Liver (tissue), 9 donors: Measurements from ENCODE around the gene SSNA1. TPM values are rescaled to one million over a fixed set of nuclear protein-coding genes. Genes with fewer than 3 reads are reported as not detected.

Experiments used
- DNase-seq: peaks from one replicate; pipeline ENCODE4 v3.0.0-alpha.2; 2017; ENCODE audit warnings: low spot score
- H3K27ac ChIP-seq, 2 donors: one replicate each; pipeline ENCODE4 v1.7.0; 2013; ENCODE audit warnings: inconsistent platforms in 2 of 2, low read length in 2 of 2, control low read depth in 1 of 2, low read depth in 1 of 2, mild to moderate bottlenecking in 1 of 2
- H3K27me3 ChIP-seq, 4 donors: one replicate each; pipeline versions ENCODE4 v1.6.1 to v1.7.0; 2013; ENCODE audit warnings: low read length in 3 of 4, inconsistent platforms in 1 of 4, mild to moderate bottlenecking in 1 of 4, moderate library complexity in 1 of 4; ENCODE audit not compliant: control insufficient read depth in 4 of 4, insufficient read depth in 4 of 4
- H3K36me3 ChIP-seq, 4 donors: one replicate each; pipeline versions ENCODE4 v1.6.1 to v1.7.0; 2013; ENCODE audit warnings: low read length in 3 of 4, mild to moderate bottlenecking in 3 of 4, low read depth in 1 of 4, moderate library complexity in 1 of 4; ENCODE audit not compliant: control insufficient read depth in 4 of 4, insufficient read depth in 3 of 4
- H3K4me1 ChIP-seq, 4 donors: one replicate each; pipeline versions ENCODE4 v1.6.1 to v1.7.0; 2013; ENCODE audit warnings: low read length in 3 of 4, mild to moderate bottlenecking in 3 of 4, moderate library complexity in 1 of 4; ENCODE audit not compliant: control insufficient read depth in 4 of 4, insufficient read depth in 4 of 4
- H3K4me3 ChIP-seq, 3 donors: one replicate each; pipeline versions ENCODE4 v1.6.1 to v1.7.0; 2013; ENCODE audit warnings: low read length in 3 of 3, control low read depth in 1 of 3, low read depth in 1 of 3, mild to moderate bottlenecking in 1 of 3
- H3K9ac ChIP-seq, 2 donors: one replicate each; pipeline ENCODE4 v1.7.0; 2013; ENCODE audit warnings: low read length in 2 of 2, mild to moderate bottlenecking in 2 of 2, moderate library complexity in 2 of 2, control low read depth in 1 of 2, low read depth in 1 of 2
- H3K9me3 ChIP-seq, 4 donors: one replicate each; pipeline versions ENCODE4 v1.6.1 to v1.7.0; 2013; ENCODE audit warnings: low read length in 3 of 4; ENCODE audit not compliant: control insufficient read depth in 4 of 4
- CTCF ChIP-seq: fragments of 150-350 bp; IDR thresholded peaks from 2 replicates; pipeline ENCODE4 v1.5.1; 2017; ENCODE audit warnings: improper control_type of control experiment, low read depth, low read length; ENCODE audit not compliant: missing input control
- EGR1 ChIP-seq, 2 donors: IDR thresholded peaks; 2 replicates each; pipeline ENCODE4 v1.6.1; 2016 to 2018; ENCODE audit warnings: antibody characterized with exemption in 2 of 2, low read depth in 2 of 2
- FOXA2 ChIP-seq: IDR thresholded peaks from 2 replicates; pipeline ENCODE4 v1.6.1; 2016; ENCODE audit warnings: antibody characterized with exemption
- GABPA ChIP-seq, 2 donors: IDR thresholded peaks in 1 of 2; conservative IDR thresholded peaks in 1 of 2; 2 replicates each; pipeline ENCODE4 v1.6.1; 2016; ENCODE audit warnings: antibody characterized with exemption in 2 of 2, mild to moderate bottlenecking in 1 of 2, moderate library complexity in 1 of 2
- HNF4A ChIP-seq, 2 donors: conservative IDR thresholded peaks; 2 replicates each; pipeline ENCODE4 v1.6.1; 2016; ENCODE audit warnings: antibody characterized with exemption in 2 of 2, mild to moderate bottlenecking in 2 of 2
- HNF4G ChIP-seq: IDR thresholded peaks from 2 replicates; pipeline ENCODE4 v1.6.1; 2016; ENCODE audit warnings: antibody characterized with exemption
- JUND ChIP-seq, 2 donors: IDR thresholded peaks; 2 replicates each; pipeline ENCODE4 v1.6.1; 2016; ENCODE audit warnings: antibody characterized with exemption in 2 of 2
- NR2F2 ChIP-seq: IDR thresholded peaks from 2 replicates; pipeline ENCODE4 v1.6.1; 2016; ENCODE audit warnings: antibody characterized with exemption
- RAD21 ChIP-seq, 2 donors: IDR thresholded peaks; 2 replicates each; pipeline ENCODE4 v1.6.1; 2016; ENCODE audit warnings: antibody characterized with exemption in 2 of 2, mild to moderate bottlenecking in 2 of 2
- RXRA ChIP-seq, 2 donors: IDR thresholded peaks; 2 replicates each; pipeline ENCODE4 v1.6.1; 2017 to 2018; ENCODE audit warnings: antibody characterized with exemption in 2 of 2, mild to moderate bottlenecking in 1 of 2
- SP1 ChIP-seq: IDR thresholded peaks from 2 replicates; pipeline ENCODE4 v1.6.1; 2018; ENCODE audit warnings: antibody characterized with exemption, mild to moderate bottlenecking
- TAF1 ChIP-seq: conservative IDR thresholded peaks from 2 replicates; pipeline ENCODE4 v1.6.1; 2016; ENCODE audit warnings: antibody characterized with exemption, mild to moderate bottlenecking
- YY1 ChIP-seq: IDR thresholded peaks from 2 replicates; pipeline ENCODE4 v1.6.1; 2016; ENCODE audit warnings: antibody characterized with exemption, mild to moderate bottlenecking
- ZBTB33 ChIP-seq: IDR thresholded peaks from 2 replicates; pipeline ENCODE4 v1.6.1; 2016; ENCODE audit warnings: antibody characterized with exemption
- WGBS: extraction: QIAGEN DNeasy Blood & Tissue Kit; methylation state at CpG from one replicate; pipeline ENCODE4 v1.1.7; 2013; 5-methylcytosine and 5-hydroxymethylcytosine counted together
- polyA plus RNA-seq, 2 donors: library from polyadenylated mRNA; stranded (reverse) in 1 of 2; unstranded in 1 of 2; fragments of 200-250 nt in 1 of 2; fragments of >200 nt in 1 of 2; fragmentation: Nextera tagmentation in 1 of 2; extraction: Ambion mirVana in 1 of 2; gene quantifications; one replicate each; pipeline versions ENCODE4 v1.2.1 to v1.2.3, GENCODE V29; 2013 to 2015
- total RNA-seq, 2 donors: library from RNA; depleted of rRNA; stranded (reverse); fragments of >200 nt; gene quantifications; one replicate each; pipeline ENCODE4 v1.2.3, GENCODE V29; 2014
- TF ChIP-seq, protein P1 (sequence below): IDR thresholded peaks from 2 replicates; pipeline ENCODE4 v1.6.1; 2016; ENCODE audit warnings: antibody characterized with exemption
- TF ChIP-seq, protein P2 (sequence below): IDR thresholded peaks from 2 replicates; pipeline ENCODE4 v1.6.1; 2016; ENCODE audit warnings: antibody characterized with exemption
- donor health status: healthy.
- donor health status: healthy.
- donor health status: healthy.
- donor health status: healthy.
- donor health status: healthy.

Gene SSNA1
- total and polyA plus RNA-seq, 4 donors: 29.8 to 44.2 (median 40.3) TPM

DNA sequence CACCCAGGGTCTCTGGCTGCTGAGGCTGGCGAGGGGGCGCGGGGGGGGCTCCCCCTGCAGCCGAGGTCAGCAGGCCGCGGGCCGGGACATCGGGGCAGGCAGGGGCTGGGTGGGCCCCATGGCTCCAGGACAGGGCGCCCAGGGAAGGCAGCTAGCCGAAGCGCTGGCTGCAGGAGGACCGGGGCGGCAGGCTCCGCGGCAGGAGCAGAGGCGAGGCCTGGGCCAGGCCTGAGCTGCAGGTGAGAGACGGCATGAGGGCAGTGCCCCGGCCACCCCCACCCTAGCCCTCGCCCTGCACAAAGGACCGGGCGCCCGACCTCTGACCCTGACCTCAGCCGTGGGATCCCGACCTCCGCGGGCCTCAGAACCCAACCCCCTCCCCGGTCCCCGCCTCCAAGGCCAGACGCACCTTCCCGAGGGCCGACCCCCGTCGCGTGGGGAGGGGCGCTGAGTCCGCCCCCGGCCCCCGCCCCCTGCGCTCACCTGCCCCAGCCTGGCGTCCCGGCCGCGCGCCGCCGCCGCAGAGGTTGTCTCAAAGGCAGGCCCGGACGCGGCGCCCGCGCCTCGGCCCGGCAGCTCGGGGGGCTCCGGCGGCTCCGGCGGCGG is 33.1 kb downstream of the SSNA1 start:
- Histone ChIP-seq H3K4me3 (peak overlapping the region in 1 of 3 donors; percentile 86), H3K9ac (no peak overlapping the region), H3K9me3 (no peaks in the 10 kb centered on the region), H3K4me1 (peaks cover 10 to 30% (median 19%) of the 10 kb centered on the region in 4 donors), H3K27me3 (no peaks in the 10 kb centered on the region), H3K27ac (no peak overlapping the region), H3K36me3 (no peaks in the 10 kb centered on the region)
- WGBS: 6% methylated on average over 61 of the region's 61 CpGs
- DNase-seq: peak; percentile 70
- no peak for TF ChIP-seq ZBTB33
- TF ChIP-seq, protein P1, sequence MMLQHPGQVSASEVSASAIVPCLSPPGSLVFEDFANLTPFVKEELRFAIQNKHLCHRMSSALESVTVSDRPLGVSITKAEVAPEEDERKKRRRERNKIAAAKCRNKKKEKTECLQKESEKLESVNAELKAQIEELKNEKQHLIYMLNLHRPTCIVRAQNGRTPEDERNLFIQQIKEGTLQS: no peak
- TF ChIP-seq, protein P2, sequence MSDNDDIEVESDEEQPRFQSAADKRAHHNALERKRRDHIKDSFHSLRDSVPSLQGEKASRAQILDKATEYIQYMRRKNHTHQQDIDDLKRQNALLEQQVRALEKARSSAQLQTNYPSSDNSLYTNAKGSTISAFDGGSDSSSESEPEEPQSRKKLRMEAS: no peak
- TF ChIP-seq CTCF: no peak
- peak; percentile 37 for TF ChIP-seq SP1
- TF ChIP-seq HNF4A (conservative IDR thresholded peaks at IDR 0.05): peak; percentile 71 to 73
- peak; percentile 78 for TF ChIP-seq NR2F2
- TF ChIP-seq EGR1 (IDR thresholded peaks at IDR 0.05; ENCODE audit: low read depth in 2 of 2): no peak
- TF ChIP-seq GABPA (IDR thresholded peaks at IDR 0.05 in 1 of 2, conservative IDR thresholded peaks at IDR 0.05 in 1 of 2): peak in 1 of 2 donors; percentile 20
- TF ChIP-seq RXRA (IDR thresholded peaks at IDR 0.05): peak; percentile 59 to 71
- no peak for TF ChIP-seq FOXA2

- no peaks in the 10 kb centered on the region for H3K27me3 ChIP-seq
- H3K9me3 ChIP-seq: no peaks in the 10 kb centered on the region
- H3K27ac ChIP-seq: peak within 1 kb of the TSS; percentile 34 to 84
- no peaks in the 10 kb centered on the region for H3K36me3 ChIP-seq
- peak within 1 kb of the TSS in 1 of 2 donors; percentile 28 for H3K9ac ChIP-seq
- TF ChIP-seq EGR1 (IDR thresholded peaks at IDR 0.05; ENCODE audit: low read depth in 2 of 2) (no peak), NR2F2 (no peak), ZBTB33 (no peak), CTCF (no peak), YY1 (no peak), FOXA2 (no peak), HNF4G (no peak), SP1 (no peak), GABPA (IDR thresholded peaks at IDR 0.05 in 1 of 2, conservative IDR thresholded peaks at IDR 0.05 in 1 of 2) (no peak), RAD21 (IDR thresholded peaks at IDR 0.05) (no peak), TAF1 (no peak), JUND (IDR thresholded peaks at IDR 0.05) (no peak)
- TF ChIP-seq, protein P1: no peak
- TF ChIP-seq, protein P2: no peak
- DNase-seq: no peak
- 4% methylated on average over 88 of the region's 88 CpGs for WGBS
- H3K4me3 ChIP-seq: peak within 1 kb of the TSS; percentile 8 to 86 (median 34)
- peaks cover 10 to 30% (median 19%) of the 10 kb centered on the region in 4 donors for H3K4me1 ChIP-seq
Observed at GRCh38 chr9:137222190-137223077, 34.0 kb downstream of the SSNA1 start, which contains the start of gene RNF208. TSS of gene RNF208 (minus strand) at chr9:137222240. CDS start at chr9:137221212, 1,028 bp downstream.
